Measurements from ENCODE around the gene KLHDC9.

- TF ChIP-seq CTCF (optimal IDR thresholded peaks at IDR 0.05 in 1 of 3, IDR thresholded peaks at IDR 0.05 in 1 of 3, conservative IDR thresholded peaks at IDR 0.05 in 1 of 3; ENCODE audit: extremely low read depth in 1 of 3, insufficient read depth in 2 of 3, low read length in 3 of 3) (no peak), EZH2 (IDR thresholded peaks at IDR 0.05; ENCODE audit: low read length) (no peak)
Observed at GRCh38 chr1:161131523-161132409, 33.6 kb downstream of the KLHDC9 start.
